Peyer's patch (tissue), 4 donors: ENCODE data around the gene ANKHD1.

Source experiments
- CTCF ChIP-seq, 6 experiments: fragments of 450-650 bp in 4 of 6; fragments of 200-600 bp in 2 of 6; sonication (generic) in 1 of 6; IDR thresholded peaks; one replicate each; pipeline ENCODE4 v1.5.1; 2017 to 2019; ENCODE audit warnings: antibody characterized with exemption in 6 of 6, mild to moderate bottlenecking in 3 of 6, moderate library complexity in 1 of 6
- POLR2A ChIP-seq, 2 donors: fragments of 450-650 bp; IDR thresholded peaks; one replicate each; pipeline ENCODE4 v1.5.1; 2017; ENCODE audit warnings: antibody characterized with exemption in 2 of 2, mild to moderate bottlenecking in 2 of 2, moderate library complexity in 2 of 2

DNA sequence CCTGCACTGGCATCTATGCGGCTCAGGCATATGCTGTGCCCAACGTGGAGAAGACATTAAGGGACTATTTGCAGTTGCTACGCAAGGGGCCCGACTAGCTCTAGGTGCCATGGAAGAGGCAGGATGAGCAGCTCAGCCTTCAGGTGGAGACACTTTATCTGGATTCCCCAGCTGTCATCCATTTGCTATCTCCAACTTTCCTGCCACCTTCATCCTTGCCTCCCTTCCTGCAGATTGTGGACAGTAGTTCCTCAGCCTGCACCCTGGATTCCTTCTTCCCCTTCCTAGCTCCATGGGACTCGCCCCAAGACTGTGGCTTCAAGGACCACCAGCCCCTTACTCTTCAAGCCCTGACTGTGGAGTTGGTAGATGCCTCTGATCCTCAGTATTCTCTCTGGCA, 165.0 kb downstream of the ANKHD1 start:
- no peak for TF ChIP-seq CTCF (IDR thresholded peaks at IDR 0.05)
- no peak for TF ChIP-seq POLR2A (IDR thresholded peaks at IDR 0.05)
